ENCODE measurements around the gene BOD1L1. TPM values are rescaled to one million over a fixed set of nuclear protein-coding genes. Genes with fewer than 3 reads are reported as not detected.

Gene BOD1L1
- total RNA-seq, 1 donor from 2014 or later, result 50.7 TPM

GRCh38 chr4:13555325-13555724 is 72.2 kb downstream of the BOD1L1 start:
- DNase-seq, result no peak

GRCh38 chr4:13553081-13553480 is 74.4 kb downstream of the BOD1L1 start:
- DNase-seq, result no peak

- DNase-seq, result peak; percentile 90
Observed at GRCh38 chr4:13548984-13549546, 78.5 kb downstream of the BOD1L1 start.

GRCh38 chr4:13548059-13548983 is 79.2 kb downstream of the BOD1L1 start:
- no peak for DNase-seq

GRCh38 chr4:13547485-13548041 is 80.0 kb downstream of the BOD1L1 start:
- peak; percentile 37 for DNase-seq

GRCh38 chr4:13546941-13547484 is 80.5 kb downstream of the BOD1L1 start:
- DNase-seq, result peak; percentile 39

- DNase-seq, result no peak
Observed at GRCh38 chr4:13546142-13546940, 81.2 kb downstream of the BOD1L1 start.

GRCh38 chr4:13545394-13545808 is 82.1 kb downstream of the BOD1L1 start:
- no peak for DNase-seq

- peak; percentile 91 for DNase-seq
Observed at GRCh38 chr4:13544606-13545393, 82.7 kb downstream of the BOD1L1 start.

- DNase-seq, result peak; percentile 50
Observed at GRCh38 chr4:13543839-13544605, 83.5 kb downstream of the BOD1L1 start, which contains the start of gene NKX3-2. Gene NKX3-2 (minus strand): TSS chr4:13544508. CDS start chr4:13544414, 94 bp downstream.

GRCh38 chr4:13543032-13543838 is 84.3 kb downstream of the BOD1L1 start:
- DNase-seq, result no peak

GRCh38 chr4:13542577-13543031 is 84.9 kb downstream of the BOD1L1 start:
- no peak for DNase-seq

- DNase-seq, result no peak
Observed at GRCh38 chr4:13541720-13542576, 85.6 kb downstream of the BOD1L1 start.

- no peak for DNase-seq
Observed at GRCh38 chr4:13541176-13541604, 86.3 kb downstream of the BOD1L1 start.

- DNase-seq, result no peak
Observed at GRCh38 chr4:13540446-13541175, 86.9 kb downstream of the BOD1L1 start.

GRCh38 chr4:13539619-13540445 is 87.7 kb downstream of the BOD1L1 start:
- DNase-seq, result no peak

All from tongue (tissue), 2 donors.